ENCODE data around the gene FCN3. TPM values are rescaled to one million over a fixed set of nuclear protein-coding genes. Genes with fewer than 3 reads are reported as not detected.

The FCN3 gene
- total RNA-seq, 4 donors from 2014 or later, result 13.2 to 35.7 (median 19.3) TPM

GRCh38 chr1:27366113-27366410, 8.6 kb downstream of the FCN3 start:
- in situ Hi-C loops (cut with MboI; ENCODE audit: low sequenced_read_pairs in 4 of 4) (no loop called here), intact Hi-C loops (cut with DNase I; ENCODE audit: low total_unique reads) (loop anchor here (2.0 kb wide), 2 partner anchors 23 to 65 kb away; no protein-coding TSS in a partner anchor)
- ATAC-seq (peak; percentile 54 to 61), DNase-seq (peak; percentile 58 to 74)
- H3K27me3 ChIP-seq, result no peaks in the 10 kb centered on the region
- peak overlapping the region; percentile 71 to 95 (median 77) for H3K4me3 ChIP-seq
- peaks cover 22 to 23% of the 10 kb centered on the region in 2 donors for H3K4me1 ChIP-seq
- H3K36me3 ChIP-seq, result peaks cover 0 to 24% of the 10 kb centered on the region in 2 donors
- TF ChIP-seq CTCF (IDR thresholded peaks at IDR 0.05 in 4 of 5, conservative IDR thresholded peaks at IDR 0.05 in 1 of 5) (no peak), POLR2A (IDR thresholded peaks at IDR 0.05) (no peak)
- H3K9me3 ChIP-seq, result no peaks in the 10 kb centered on the region
- H3K27ac ChIP-seq, result peak overlapping the region; percentile 91 to 99 (median 96)

GRCh38 chr1:27365372-27366112, 9.1 kb downstream of the FCN3 start:
- TF ChIP-seq CTCF (IDR thresholded peaks at IDR 0.05 in 4 of 5, conservative IDR thresholded peaks at IDR 0.05 in 1 of 5) (no peak), POLR2A (IDR thresholded peaks at IDR 0.05) (peak; percentile 57 to 64)
- H3K36me3 ChIP-seq, result peaks cover 0 to 28% of the 10 kb centered on the region in 2 donors
- intact Hi-C loops (cut with DNase I; ENCODE audit: low total_unique reads) (loop anchor here (1.0 to 2.0 kb wide), 5 partner anchors 23 to 131 kb away; partner anchors contain the start of genes GPR3, TMEM222 and WDTC1), in situ Hi-C loops (cut with MboI; ENCODE audit: low sequenced_read_pairs in 4 of 4) (no loop called here)
- no peaks in the 10 kb centered on the region for H3K9me3 ChIP-seq
- peaks cover 22 to 23% of the 10 kb centered on the region in 2 donors for H3K4me1 ChIP-seq
- peak; percentile 79 to 80 for ATAC-seq
- DNase-seq, result peak; percentile 82 to 88
- peak overlapping the region; percentile 71 to 95 (median 77) for H3K4me3 ChIP-seq
- H3K27me3 ChIP-seq, result no peaks in the 10 kb centered on the region
- H3K27ac ChIP-seq, result peak overlapping the region; percentile 91 to 99 (median 96)

- Histone ChIP-seq H3K4me3 (peak overlapping the region; percentile 71 to 95 (median 77)), H3K27me3 (no peaks in the 10 kb centered on the region), H3K4me1 (peaks cover 22 to 23% of the 10 kb centered on the region in 2 donors), H3K9me3 (no peaks in the 10 kb centered on the region), H3K27ac (peak overlapping the region; percentile 91 to 99 (median 96)), H3K36me3 (peaks cover 0 to 28% of the 10 kb centered on the region in 2 donors)
- no peak for DNase-seq
- no peak for ATAC-seq
- in situ Hi-C loops (cut with MboI; ENCODE audit: low sequenced_read_pairs in 4 of 4) (no loop called here), intact Hi-C loops (cut with DNase I; ENCODE audit: low total_unique reads) (loop anchor here (1.0 to 2.0 kb wide), 3 partner anchors 27 to 131 kb away; partner anchors contain the start of genes GPR3, TMEM222 and WDTC1)
- TF ChIP-seq CTCF (IDR thresholded peaks at IDR 0.05 in 4 of 5, conservative IDR thresholded peaks at IDR 0.05 in 1 of 5), result no peak
- TF ChIP-seq POLR2A (IDR thresholded peaks at IDR 0.05), result no peak
Measured at GRCh38 chr1:27364696-27365371, 9.8 kb downstream of the FCN3 start.

GRCh38 chr1:27363766-27364695, 10.6 kb downstream of the FCN3 start:
- no peak for TF ChIP-seq CTCF (IDR thresholded peaks at IDR 0.05 in 4 of 5, conservative IDR thresholded peaks at IDR 0.05 in 1 of 5)
- TF ChIP-seq POLR2A (IDR thresholded peaks at IDR 0.05), result no peak
- DNase-seq (no peak), ATAC-seq (no peak)
- intact Hi-C loops (cut with DNase I; ENCODE audit: low total_unique reads), result loop anchor here (2.0 kb wide), 1 partner anchor 41 kb away; the partner anchor contains the start of gene TMEM222
- Histone ChIP-seq H3K9me3 (no peaks in the 10 kb centered on the region), H3K27ac (no peak overlapping the region), H3K4me3 (peak overlapping the region in 1 of 4 donors; percentile 95), H3K4me1 (peaks cover 22 to 23% of the 10 kb centered on the region in 2 donors), H3K27me3 (no peaks in the 10 kb centered on the region), H3K36me3 (peaks cover 0 to 28% of the 10 kb centered on the region in 2 donors)
- in situ Hi-C loops (cut with MboI; ENCODE audit: low sequenced_read_pairs in 4 of 4), result no loop called here

All from gastrocnemius medialis (tissue), 4 donors.